Measurements from ENCODE around the gene GALNT2.

GRCh38 chr1:230262867-230263567, 196.0 kb downstream of the GALNT2 start:
- TF ChIP-seq CTCF (IDR thresholded peaks at IDR 0.05; ENCODE audit: low read length) (no peak), EZH2phosphoT487 (IDR thresholded peaks at IDR 0.05; ENCODE audit: low read length) (no peak), EZH2 (optimal IDR thresholded peaks at IDR 0.05; ENCODE audit: low read depth, low read length) (no peak)

Data from MM.1S (cell line).